ENCODE measurements around the gene DOCK4.
A peak's percentile ranks its signal among the peaks of the same experiment; 100 is the strongest.

Gene DOCK4

GRCh38 chr7:112232212-112232978 is 26.2 kb upstream of the DOCK4 start:
- no peaks in the 10 kb centered on the region for H3K4me1 ChIP-seq (ENCODE audit: insufficient read depth, low read length)
- no peaks in the 10 kb centered on the region for H3K36me3 ChIP-seq (ENCODE audit: insufficient read depth, low read length)
- H3K9ac ChIP-seq (ENCODE audit: low read depth, low read length), result no peak overlapping the region
- no peaks in the 10 kb centered on the region for H3K9me3 ChIP-seq (ENCODE audit: control insufficient read depth, insufficient read depth, low read length)

GRCh38 chr7:112228632-112229031 is 22.4 kb upstream of the DOCK4 start:
- Histone ChIP-seq H3K9ac (ENCODE audit: low read depth, low read length) (no peak overlapping the region), H3K36me3 (ENCODE audit: insufficient read depth, low read length) (no peaks in the 10 kb centered on the region), H3K4me1 (ENCODE audit: insufficient read depth, low read length) (peaks cover 4% of the 10 kb centered on the region; the same call in 1 of the 2 replicates), H3K9me3 (ENCODE audit: control insufficient read depth, insufficient read depth, low read length) (no peaks in the 10 kb centered on the region)

GRCh38 chr7:112226701-112227276 is 20.6 kb upstream of the DOCK4 start:
- Histone ChIP-seq H3K4me1 (ENCODE audit: insufficient read depth, low read length) (peaks cover 4% of the 10 kb centered on the region; the same call in 1 of the 2 replicates), H3K9ac (ENCODE audit: low read depth, low read length) (no peak overlapping the region), H3K9me3 (ENCODE audit: control insufficient read depth, insufficient read depth, low read length) (no peaks in the 10 kb centered on the region)

GRCh38 chr7:112225006-112225405 is 18.8 kb upstream of the DOCK4 start:
- Histone ChIP-seq H3K4me1 (ENCODE audit: insufficient read depth, low read length) (peaks cover 4% of the 10 kb centered on the region; the same call in 1 of the 2 replicates), H3K9ac (ENCODE audit: low read depth, low read length) (no peak overlapping the region)

More at GRCh38 chr7:112226701-112227276, 20.6 kb upstream of the DOCK4 start:
- no peaks in the 10 kb centered on the region for H3K36me3 ChIP-seq (ENCODE audit: insufficient read depth, low read length)

GRCh38 chr7:112224186-112224585 is 18.0 kb upstream of the DOCK4 start:
- Histone ChIP-seq H3K4me1 (ENCODE audit: insufficient read depth, low read length) (peaks cover 4% of the 10 kb centered on the region; the same call in 1 of the 2 replicates), H3K9me3 (ENCODE audit: control insufficient read depth, insufficient read depth, low read length) (no peaks in the 10 kb centered on the region), H3K36me3 (ENCODE audit: insufficient read depth, low read length) (no peaks in the 10 kb centered on the region)

More at GRCh38 chr7:112225006-112225405, 18.8 kb upstream of the DOCK4 start:
- Histone ChIP-seq H3K36me3 (ENCODE audit: insufficient read depth, low read length) (no peaks in the 10 kb centered on the region), H3K9me3 (ENCODE audit: control insufficient read depth, insufficient read depth, low read length) (no peaks in the 10 kb centered on the region)

GRCh38 chr7:112223310-112223709 is 17.1 kb upstream of the DOCK4 start:
- Histone ChIP-seq H3K9ac (ENCODE audit: low read depth, low read length) (no peak overlapping the region), H3K36me3 (ENCODE audit: insufficient read depth, low read length) (no peaks in the 10 kb centered on the region), H3K4me1 (ENCODE audit: insufficient read depth, low read length) (peaks cover 4% of the 10 kb centered on the region; the same call in 1 of the 2 replicates), H3K9me3 (ENCODE audit: control insufficient read depth, insufficient read depth, low read length) (no peaks in the 10 kb centered on the region)

More at GRCh38 chr7:112224186-112224585, 18.0 kb upstream of the DOCK4 start:
- no peak overlapping the region for H3K9ac ChIP-seq (ENCODE audit: low read depth, low read length)

- no peak overlapping the region for H3K9ac ChIP-seq (ENCODE audit: low read depth, low read length)
- no peaks in the 10 kb centered on the region for H3K9me3 ChIP-seq (ENCODE audit: control insufficient read depth, insufficient read depth, low read length)
Observed at GRCh38 chr7:112220877-112221434, 14.8 kb upstream of the DOCK4 start.

GRCh38 chr7:112215787-112216186 is 9.6 kb upstream of the DOCK4 start:
- Histone ChIP-seq H3K4me1 (ENCODE audit: insufficient read depth, low read length) (peaks cover 10% of the 10 kb centered on the region; the same call in 1 of the 2 replicates), H3K9ac (ENCODE audit: low read depth, low read length) (no peak overlapping the region), H3K9me3 (ENCODE audit: control insufficient read depth, insufficient read depth, low read length) (no peaks in the 10 kb centered on the region), H3K36me3 (ENCODE audit: insufficient read depth, low read length) (no peaks in the 10 kb centered on the region)

More at GRCh38 chr7:112220877-112221434, 14.8 kb upstream of the DOCK4 start:
- peaks cover 1% of the 10 kb centered on the region; the same call in 1 of the 2 replicates for H3K4me1 ChIP-seq (ENCODE audit: insufficient read depth, low read length)
- H3K36me3 ChIP-seq (ENCODE audit: insufficient read depth, low read length), result no peaks in the 10 kb centered on the region

GRCh38 chr7:112214883-112215282 is 8.7 kb upstream of the DOCK4 start:
- Histone ChIP-seq H3K4me1 (ENCODE audit: insufficient read depth, low read length) (peaks cover 10% of the 10 kb centered on the region; the same call in 1 of the 2 replicates), H3K9ac (ENCODE audit: low read depth, low read length) (no peak overlapping the region), H3K9me3 (ENCODE audit: control insufficient read depth, insufficient read depth, low read length) (no peaks in the 10 kb centered on the region), H3K36me3 (ENCODE audit: insufficient read depth, low read length) (no peaks in the 10 kb centered on the region)

- Histone ChIP-seq H3K36me3 (ENCODE audit: insufficient read depth, low read length) (no peaks in the 10 kb centered on the region), H3K9me3 (ENCODE audit: control insufficient read depth, insufficient read depth, low read length) (no peaks in the 10 kb centered on the region), H3K9ac (ENCODE audit: low read depth, low read length) (no peak overlapping the region), H3K4me1 (ENCODE audit: insufficient read depth, low read length) (peaks cover 10% of the 10 kb centered on the region; the same call in 1 of the 2 replicates)
Observed at GRCh38 chr7:112214268-112214667, 8.1 kb upstream of the DOCK4 start.

GRCh38 chr7:112213735-112214134 is 7.5 kb upstream of the DOCK4 start:
- Histone ChIP-seq H3K4me1 (ENCODE audit: insufficient read depth, low read length) (peaks cover 10% of the 10 kb centered on the region; the same call in 1 of the 2 replicates), H3K9me3 (ENCODE audit: control insufficient read depth, insufficient read depth, low read length) (no peaks in the 10 kb centered on the region), H3K36me3 (ENCODE audit: insufficient read depth, low read length) (no peaks in the 10 kb centered on the region), H3K9ac (ENCODE audit: low read depth, low read length) (no peak overlapping the region)

GRCh38 chr7:112212571-112212970 is 6.4 kb upstream of the DOCK4 start:
- Histone ChIP-seq H3K9ac (ENCODE audit: low read depth, low read length) (no peak overlapping the region), H3K36me3 (ENCODE audit: insufficient read depth, low read length) (no peaks in the 10 kb centered on the region), H3K4me1 (ENCODE audit: insufficient read depth, low read length) (peaks cover 10% of the 10 kb centered on the region; the same call in 1 of the 2 replicates), H3K9me3 (ENCODE audit: control insufficient read depth, insufficient read depth, low read length) (no peaks in the 10 kb centered on the region)

- Histone ChIP-seq H3K4me1 (ENCODE audit: insufficient read depth, low read length) (peaks cover 10% of the 10 kb centered on the region; the same call in 1 of the 2 replicates), H3K9me3 (ENCODE audit: control insufficient read depth, insufficient read depth, low read length) (no peaks in the 10 kb centered on the region), H3K9ac (ENCODE audit: low read depth, low read length) (no peak overlapping the region), H3K36me3 (ENCODE audit: insufficient read depth, low read length) (no peaks in the 10 kb centered on the region)
Observed at GRCh38 chr7:112211348-112211907, 5.2 kb upstream of the DOCK4 start.

GRCh38 chr7:112207765-112208164 is 1.6 kb upstream of the DOCK4 start:
- Histone ChIP-seq H3K4me1 (ENCODE audit: insufficient read depth, low read length) (peaks cover 6% of the 10 kb centered on the region; the same call in 1 of the 2 replicates), H3K9ac (ENCODE audit: low read depth, low read length) (peak overlapping the region; percentile 97; the same call in 1 of the 2 replicates)

More at GRCh38 chr7:112207765-112208164, 1.6 kb upstream of the DOCK4 start:
- Histone ChIP-seq H3K9me3 (ENCODE audit: control insufficient read depth, insufficient read depth, low read length) (no peaks in the 10 kb centered on the region), H3K36me3 (ENCODE audit: insufficient read depth, low read length) (no peaks in the 10 kb centered on the region)

Measured in ES-I3 (cell line).